ENCODE data around the gene CCDC187.

Gene CCDC187

DNA sequence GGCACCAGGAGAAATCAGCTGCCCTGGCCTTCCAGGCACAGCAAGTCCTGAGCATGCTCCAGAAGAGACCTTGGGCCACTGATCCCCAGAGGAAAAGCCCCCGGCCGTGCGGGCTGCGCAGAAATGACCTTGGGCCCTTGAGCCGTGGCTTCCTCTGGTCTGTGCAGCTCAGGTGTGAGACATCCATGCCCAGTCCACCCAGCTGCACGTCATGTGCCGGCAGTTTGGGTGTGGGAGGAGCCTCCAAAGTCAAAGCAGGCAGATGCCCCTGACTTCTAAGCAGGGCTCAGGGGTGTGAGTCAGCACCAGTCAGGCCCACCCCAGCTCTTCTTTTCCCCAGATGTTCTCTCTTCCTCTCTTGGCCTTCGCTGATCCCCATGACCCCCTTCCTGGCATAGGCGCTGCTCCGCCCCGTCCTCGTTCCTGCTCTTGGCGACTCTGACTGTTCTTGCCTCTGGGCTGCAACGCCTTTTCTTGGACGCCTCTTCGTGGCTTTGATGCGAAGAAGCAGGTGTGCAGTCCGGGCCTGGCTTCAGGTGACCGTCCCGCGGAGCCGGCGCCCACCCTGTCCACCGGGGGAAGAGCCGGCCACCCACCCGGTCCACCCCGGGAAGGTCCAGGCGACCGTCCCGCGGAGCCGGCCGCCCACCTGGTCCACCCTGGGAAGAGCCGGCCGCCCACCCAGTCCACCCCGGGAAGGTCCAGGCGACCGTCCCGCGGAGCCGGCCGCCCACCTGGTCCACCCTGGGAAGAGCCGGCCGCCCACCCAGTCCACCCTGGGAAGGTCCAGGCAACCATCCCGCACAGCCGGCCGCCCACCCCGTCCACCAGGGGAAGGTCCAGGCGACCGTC, 52.4 kb downstream of the CCDC187 start:
- DNase-seq: no peak

GRCh38 chr9:136250676-136251075, 53.2 kb downstream of the CCDC187 start:
- DNase-seq: no peak

DNA sequence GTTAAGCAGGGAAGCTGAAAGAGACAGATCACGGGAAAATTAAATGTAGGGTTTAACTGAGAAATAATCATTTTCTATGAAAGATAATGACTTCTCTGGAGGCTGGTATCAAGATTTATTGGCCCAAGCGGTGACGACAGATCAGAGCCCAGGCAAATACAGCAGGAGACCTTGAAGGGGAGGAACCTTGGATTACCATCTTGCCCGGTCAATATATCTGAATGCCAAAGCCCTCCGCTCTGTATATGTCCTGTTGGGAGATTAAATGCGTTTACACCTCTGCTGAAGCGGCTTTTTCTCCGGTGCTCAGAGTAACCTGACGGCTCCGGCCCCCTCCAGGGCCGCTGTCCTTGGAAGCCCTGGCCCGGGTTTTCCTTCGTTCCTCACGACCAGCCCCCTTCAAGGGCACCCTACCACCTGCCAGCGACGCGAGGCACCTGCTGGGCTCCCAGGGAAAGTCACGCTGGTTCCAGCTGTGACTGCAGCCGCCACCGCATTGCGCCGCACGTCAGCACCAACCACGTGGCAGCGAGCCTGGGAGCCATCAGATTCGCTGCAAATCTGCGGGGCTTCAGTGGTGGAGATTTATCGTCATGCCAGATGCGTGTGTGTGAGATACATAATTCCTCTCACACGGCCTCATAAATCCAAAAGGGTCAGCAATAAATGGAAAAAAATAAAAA, 53.9 kb downstream of the CCDC187 start:
- no peak for DNase-seq

DNA sequence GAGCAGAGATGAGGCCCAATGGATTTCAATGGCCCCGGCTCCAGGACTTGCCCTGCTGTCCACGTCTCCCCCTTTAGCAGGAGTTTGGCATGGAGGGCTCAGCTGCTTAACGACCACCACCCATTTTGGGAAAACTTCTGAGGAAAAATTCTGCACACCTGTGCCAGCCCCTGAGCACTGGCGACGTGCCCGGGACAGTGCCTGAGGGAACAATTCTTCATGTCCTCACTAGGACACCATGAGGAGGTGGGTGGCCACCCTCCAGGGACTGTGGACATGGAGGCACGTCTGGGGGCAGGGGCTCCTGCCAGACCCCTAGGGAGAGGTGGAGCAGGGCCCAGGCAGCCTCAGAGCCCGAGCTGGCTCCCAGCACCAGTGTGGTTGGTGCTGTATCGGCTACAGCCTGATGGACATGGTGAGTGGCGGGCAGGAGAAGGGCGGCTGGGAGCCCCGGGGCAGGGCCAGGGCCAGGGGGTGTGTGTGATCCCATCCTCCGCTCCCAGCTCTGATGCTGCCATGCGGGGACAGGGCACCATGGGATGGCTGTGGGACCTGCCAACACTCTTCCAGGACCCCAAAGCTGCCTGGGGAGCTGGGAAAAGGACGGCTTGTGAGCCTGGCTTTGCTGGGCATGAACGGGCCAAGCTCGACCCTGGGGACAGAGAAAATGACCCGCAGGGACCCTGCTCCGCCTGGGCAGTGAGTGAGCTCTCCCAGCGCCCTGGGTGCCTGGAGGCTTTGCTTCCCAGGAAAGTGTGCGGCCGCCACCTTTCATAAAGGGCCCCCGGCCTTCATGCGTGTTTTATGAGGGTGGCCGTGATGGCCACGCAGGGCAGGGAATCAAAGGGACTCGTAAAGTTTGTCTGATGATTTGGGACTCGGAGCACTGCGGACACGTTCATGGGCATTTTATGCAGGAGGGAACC, 54.7 kb downstream of the CCDC187 start:
- no peak for DNase-seq

DNA sequence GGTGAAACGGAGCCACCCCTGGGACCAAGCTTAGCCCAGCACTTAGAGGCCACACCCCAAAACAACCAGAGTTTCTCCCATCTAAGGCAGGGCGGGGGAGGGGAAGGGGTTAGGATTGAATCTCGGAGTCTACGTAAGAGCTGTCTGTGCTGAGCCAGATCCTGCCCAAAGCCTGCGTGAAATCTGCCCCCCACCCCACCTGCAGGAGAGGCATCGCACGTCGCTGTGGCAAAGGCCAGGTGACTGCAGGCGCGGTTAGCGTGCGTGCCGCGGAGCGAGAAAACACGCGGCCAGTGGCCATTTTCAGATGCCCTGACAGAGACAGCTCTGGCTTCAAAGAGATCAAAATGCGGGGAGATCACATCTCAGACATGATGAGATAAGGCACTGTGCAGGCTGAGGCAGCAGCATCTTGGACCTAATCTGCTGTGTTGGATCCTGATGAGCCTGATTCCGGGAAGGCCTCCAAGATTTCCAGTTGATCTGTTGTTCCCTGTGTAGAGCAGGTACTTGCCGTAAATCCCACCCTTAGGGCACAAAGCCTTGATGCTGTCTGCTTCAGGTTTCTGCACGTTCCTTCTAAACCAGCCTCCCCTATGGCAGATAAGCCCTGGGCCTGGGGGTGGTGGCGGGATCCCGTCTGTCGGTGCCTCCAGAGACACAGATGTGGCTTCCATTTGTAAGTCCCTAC, 55.8 kb downstream of the CCDC187 start:
- DNase-seq: no peak

GRCh38 chr9:136247551-136247916, 56.4 kb downstream of the CCDC187 start:
- no peak for DNase-seq

DNA sequence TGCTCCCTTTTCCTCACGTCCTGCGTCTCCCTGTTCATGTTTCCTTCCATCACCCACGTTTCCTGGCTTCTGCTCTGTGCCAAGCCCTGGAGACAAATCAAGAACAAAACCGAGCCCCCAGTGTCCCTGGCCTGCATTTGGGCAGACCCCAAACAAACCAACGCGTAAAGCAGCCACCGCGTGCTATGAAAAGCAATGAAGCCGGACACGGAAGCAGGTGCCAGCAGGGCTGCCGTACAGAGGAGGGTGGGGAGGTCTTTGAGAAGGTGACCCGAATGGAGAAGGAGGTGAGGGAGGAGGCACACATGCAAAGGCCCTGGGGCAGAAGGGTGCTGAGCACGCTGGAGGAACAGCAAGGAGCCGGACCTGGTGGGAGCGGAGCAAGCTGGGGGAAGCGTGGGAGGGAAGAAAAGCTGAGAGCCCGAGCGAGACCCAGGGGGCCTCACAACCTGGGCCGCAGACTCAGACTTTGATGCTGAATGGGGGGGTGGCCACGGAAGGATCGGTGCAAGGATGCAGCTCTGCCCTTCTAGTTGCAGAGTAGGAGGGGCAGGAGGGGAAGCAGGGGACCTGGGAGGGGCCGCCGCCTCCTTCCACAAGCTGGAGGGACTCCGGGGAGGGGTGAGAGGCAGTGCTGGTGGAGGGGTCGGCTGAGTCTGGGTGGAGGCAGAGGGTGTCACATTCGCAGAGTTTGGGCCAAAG, 56.9 kb downstream of the CCDC187 start:
- DNase-seq: no peak

- peak; percentile 26 for DNase-seq
These were observed 58.4 kb downstream of the CCDC187 start, which contains the start of gene QSOX2 for GRCh38 chr9:136245219-136246150. Gene QSOX2 (minus strand): TSS chr9:136245812. CDS start chr9:136245803, 9 bp downstream.

- DNase-seq: no peak
These were observed 59.0 kb downstream of the CCDC187 start for GRCh38 chr9:136244969-136245218.

DNA sequence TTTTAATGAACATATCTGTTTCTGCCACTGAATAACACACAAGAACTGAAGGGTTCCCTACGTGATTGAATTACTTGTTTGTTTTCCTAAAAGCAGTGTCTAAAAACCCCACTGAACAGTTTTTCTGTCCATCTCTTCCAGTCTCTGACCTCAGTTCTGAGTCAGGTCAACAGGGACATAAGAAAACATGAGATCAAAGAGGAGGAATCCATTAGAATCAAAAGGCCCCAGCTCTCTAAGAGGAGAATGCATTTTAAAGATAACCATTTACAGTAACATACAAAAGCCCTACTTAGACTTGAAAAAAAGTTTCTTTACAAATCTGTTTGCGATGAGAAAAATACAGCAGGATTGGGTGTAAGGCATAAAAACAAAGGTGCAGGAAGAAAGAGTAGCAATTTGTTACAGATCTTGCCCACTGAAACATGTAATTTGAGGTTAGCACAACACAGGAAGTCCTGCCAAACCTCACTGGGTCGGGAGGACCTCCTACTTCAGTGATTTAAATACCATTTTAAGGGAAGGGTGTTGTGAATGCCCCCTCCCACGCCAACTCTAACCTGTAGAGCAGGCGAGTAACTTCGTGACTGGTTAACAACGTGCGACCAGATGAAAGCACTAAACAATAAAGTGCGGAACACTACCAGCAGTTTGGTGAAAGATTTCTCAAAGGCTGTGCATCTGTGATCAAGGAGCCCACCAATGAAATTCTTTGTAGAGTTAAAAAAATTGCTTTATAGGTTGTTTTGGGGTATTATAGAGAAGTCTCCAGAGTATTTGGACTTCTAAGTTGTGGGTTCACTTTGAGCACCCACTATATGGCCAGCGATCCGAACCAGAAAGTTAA, 59.5 kb downstream of the CCDC187 start:
- no peak for DNase-seq

- no peak for DNase-seq
These were observed 60.3 kb downstream of the CCDC187 start for GRCh38 chr9:136243631-136244030.

DNA sequence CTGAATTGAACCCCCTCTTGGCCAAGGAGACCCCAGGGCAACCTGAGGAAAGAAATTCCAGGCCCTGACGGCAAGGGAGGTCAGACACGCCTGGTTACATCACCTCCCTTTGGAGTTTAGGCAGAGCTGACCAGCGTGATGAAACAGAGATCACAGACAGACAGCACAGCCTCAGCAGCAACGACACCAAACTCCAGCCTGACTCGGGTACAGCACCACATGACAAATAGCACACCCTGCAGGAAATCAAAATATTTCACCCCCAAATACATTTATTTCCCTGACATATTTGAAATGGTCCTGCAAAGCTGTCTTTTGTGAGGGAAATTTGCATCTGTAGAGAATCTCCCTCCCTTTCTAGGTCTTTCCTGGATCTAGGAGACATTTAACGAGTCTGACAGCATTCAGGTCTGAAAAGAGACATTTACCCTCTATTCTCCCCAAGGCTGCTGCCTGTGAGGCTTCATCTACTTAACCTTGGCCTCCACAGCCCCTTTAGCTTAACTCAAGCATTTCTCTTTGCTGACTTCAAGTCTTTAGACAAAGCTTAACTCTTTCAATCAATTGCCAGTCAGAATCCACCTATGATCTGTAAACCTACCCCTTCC, 60.9 kb downstream of the CCDC187 start:
- no peak for DNase-seq

DNA sequence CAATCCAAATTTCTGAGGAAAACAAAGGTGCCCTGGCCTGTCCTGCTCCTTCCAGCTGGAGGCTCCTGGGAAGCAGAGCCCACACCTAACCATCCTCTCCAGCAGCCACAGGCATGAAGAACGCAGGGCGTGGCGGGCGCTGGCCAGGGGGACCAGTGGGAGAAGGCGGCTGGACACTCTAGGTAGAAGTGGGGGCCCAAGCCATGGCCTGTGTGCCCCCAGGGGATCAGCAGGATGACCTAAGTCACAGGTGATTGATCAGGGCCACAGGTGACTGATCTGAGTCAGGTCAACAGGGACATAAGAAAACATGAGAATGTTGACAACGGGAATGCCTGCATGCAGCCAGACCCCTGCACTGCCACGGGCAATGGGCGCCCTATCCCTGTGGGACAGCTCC, 61.6 kb downstream of the CCDC187 start:
- no peak for DNase-seq

DNA sequence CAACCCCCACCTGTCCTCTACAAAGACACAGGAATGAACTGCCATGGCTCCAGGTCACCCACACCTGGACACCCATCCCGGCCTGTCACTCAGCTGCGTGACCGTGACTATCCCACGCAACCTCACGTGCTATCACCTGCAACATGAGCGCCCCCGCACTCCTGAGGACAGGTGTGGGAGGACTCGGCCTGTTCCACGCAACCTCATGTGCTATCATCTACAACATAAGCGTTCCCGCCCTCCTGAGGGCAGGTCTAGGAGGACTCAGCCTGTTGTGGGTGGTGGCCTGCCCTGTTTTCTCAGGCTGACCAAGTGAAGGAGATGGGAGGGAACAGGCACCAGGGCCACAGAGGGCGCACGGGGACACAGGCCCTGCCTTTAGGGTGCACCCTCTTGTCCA, 62.4 kb downstream of the CCDC187 start:
- DNase-seq: no peak

DNA sequence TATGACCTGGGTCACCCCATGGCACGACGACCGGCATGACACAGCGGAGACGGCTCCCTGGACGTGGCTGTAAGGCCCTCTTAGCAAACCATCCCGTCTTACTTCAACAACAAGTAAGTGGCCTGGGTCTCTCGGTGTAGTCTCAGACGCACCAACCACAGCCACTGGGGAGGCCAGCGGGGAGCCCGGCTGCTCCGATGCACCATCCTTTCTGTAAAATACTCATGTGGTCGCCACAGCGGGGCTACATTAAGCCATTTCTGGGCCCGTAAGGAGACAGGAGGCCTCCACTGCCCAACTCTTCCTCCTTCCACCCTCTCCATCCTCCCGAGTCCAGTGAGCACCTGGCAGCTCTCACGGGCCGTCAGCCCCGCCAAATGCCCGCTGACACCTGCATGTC, 63.0 kb downstream of the CCDC187 start:
- DNase-seq: no peak

GRCh38 chr9:136239983-136240330, 63.9 kb downstream of the CCDC187 start:
- DNase-seq: no peak

- peak; percentile 74 for DNase-seq
These were observed 64.5 kb downstream of the CCDC187 start for GRCh38 chr9:136239135-136239982.

DNA sequence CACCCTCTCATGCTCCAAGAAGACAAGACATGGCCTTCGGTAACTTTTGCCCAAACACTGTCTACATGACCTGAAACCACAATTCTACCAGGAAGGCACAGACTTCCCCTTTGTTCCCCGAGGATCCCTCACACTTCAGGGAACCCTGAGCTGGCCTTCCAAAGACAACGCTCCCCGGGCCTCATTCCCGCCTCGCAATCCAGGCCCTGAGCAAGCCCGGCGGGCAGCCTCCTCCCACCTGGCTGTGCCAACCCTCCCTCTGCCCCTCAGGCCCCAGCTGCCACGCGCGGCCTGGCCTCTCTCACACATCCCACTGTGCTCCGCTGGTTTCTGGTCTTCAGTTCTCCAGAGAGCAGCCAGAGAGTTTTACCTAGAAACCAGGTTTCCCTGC, 65.6 kb downstream of the CCDC187 start:
- DNase-seq: no peak

Data from NCI-H1694 (cell line).